Natural killer cell (primary cell): ENCODE results near the gene PELI3. TPM values are rescaled to one million over a fixed set of nuclear protein-coding genes. Genes with fewer than 3 reads are reported as not detected.
A peak's percentile ranks its signal among the peaks of the same experiment; 100 is the strongest.

Experiments used
- ATAC-seq, 3 donors: fragments of 150-1000 bp in 2 of 3; fragments of 200-7000 bp in 1 of 3; cut with Tn5 transposase; 1 replicate in 1 of 3; 2 replicates in 2 of 3; pipeline ENCODE4 v1.10.0; 2021; ENCODE audit warnings: mild to moderate bottlenecking in 2 of 3, moderate library complexity in 2 of 3
- DNase-seq, 2 donors: peaks; one replicate each; pipeline versions ENCODE4 v3.0.0 to v3.0.0-alpha.2; 2013 to 2021; ENCODE audit warnings: mixed read lengths in 1 of 2
- H3K27ac ChIP-seq: one replicate; pipeline ENCODE4 v1.5.1; 2013; ENCODE audit warnings: mild to moderate bottlenecking, low read length
- H3K27me3 ChIP-seq: one replicate; pipeline ENCODE4 v1.6.1; 2013; ENCODE audit warnings: low read length; ENCODE audit not compliant: control insufficient read depth, insufficient read depth
- H3K36me3 ChIP-seq: one replicate; pipeline ENCODE4 v1.6.1; 2013; ENCODE audit warnings: low read length; ENCODE audit not compliant: control insufficient read depth, insufficient read depth
- H3K4me1 ChIP-seq: one replicate; pipeline ENCODE4 v1.6.1; 2013; ENCODE audit warnings: low read length; ENCODE audit not compliant: control insufficient read depth, insufficient read depth
- H3K4me3 ChIP-seq: one replicate; pipeline ENCODE4 v1.5.1; 2013; ENCODE audit warnings: low read length
- H3K9me3 ChIP-seq: one replicate; pipeline ENCODE4 v1.6.1; 2013; ENCODE audit warnings: low read length; ENCODE audit not compliant: control insufficient read depth, insufficient read depth
- H3K27ac Mint-ChIP-seq, 2 donors: one replicate each; pipeline ENCODE4 v1.8.0; 2022; ENCODE audit warnings: mild to moderate bottlenecking in 2 of 2, mixed read lengths in 2 of 2, moderate library complexity in 1 of 2
- H3K27me3 Mint-ChIP-seq, 2 donors: one replicate each; pipeline ENCODE4 v1.8.0; 2022; ENCODE audit warnings: low read depth in 2 of 2, mixed read lengths in 2 of 2
- H3K36me3 Mint-ChIP-seq: one replicate; pipeline ENCODE4 v1.8.0; 2022; ENCODE audit warnings: mixed read lengths
- H3K4me1 Mint-ChIP-seq, 2 donors: one replicate each; pipeline ENCODE4 v1.8.0; 2022; ENCODE audit warnings: mixed read lengths in 2 of 2
- H3K4me3 Mint-ChIP-seq: one replicate; pipeline ENCODE4 v1.8.0; 2022; ENCODE audit warnings: mild to moderate bottlenecking, moderate library complexity, mixed read lengths
- H3K9me3 Mint-ChIP-seq, 2 donors: one replicate each; pipeline ENCODE4 v1.8.0; 2022; ENCODE audit warnings: mixed read lengths in 2 of 2
- WGBS: methylation state at CpG from one replicate; pipeline ENCODE4 v1.1.7; 2013; ENCODE audit warnings: missing lambda C conversion rate; ENCODE audit not compliant: insufficient coverage; 5-methylcytosine and 5-hydroxymethylcytosine counted together
- intact Hi-C: fragments of 100-400 bp; cut with micrococcal nuclease; formaldehyde crosslinking; loops from one replicate; pipeline ENCODE4 v1.14.2; 2022
- total RNA-seq, 4 donors: library from RNA; stranded (reverse); fragments of 120-200 nt in 1 of 4; gene quantifications; one replicate each; pipeline versions ENCODE4 v1.2.3 to v1.2.4, GENCODE V29; 2013 to 2022
- TF ChIP-seq, protein P1 (sequence below): fragments of 200-600 bp; IDR thresholded peaks from one replicate; pipeline ENCODE4 v1.8.0; 2022; ENCODE audit warnings: antibody characterized with exemption

Gene PELI3
- total RNA-seq, 3 donors from 2014 or later (not counting 1 experiment from before 2014, with no cell fraction given), result 5.3 to 6.3 (median 5.6) TPM

DNA sequence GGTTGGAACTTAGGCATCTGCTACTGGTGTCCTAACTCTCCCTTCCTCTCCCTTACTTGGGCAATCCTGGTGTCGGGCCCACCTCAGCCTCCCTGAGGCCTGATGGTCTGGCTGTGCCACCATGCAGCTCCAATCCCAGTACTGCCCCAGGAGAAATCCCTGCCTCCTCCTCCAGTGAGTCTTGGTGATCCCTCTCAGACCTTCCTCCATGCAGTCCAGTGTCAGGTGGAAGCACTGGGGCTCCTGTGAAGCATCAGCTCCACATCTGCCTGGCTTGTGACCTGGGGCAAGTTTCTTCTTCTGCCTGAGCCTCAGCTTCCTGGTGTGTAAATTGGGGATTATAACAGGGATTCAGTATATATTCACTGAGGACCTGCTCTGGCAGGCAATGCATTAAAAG lies 1.8 kb upstream of the PELI3 start:
- DNase-seq (no peak), ATAC-seq (no peak)
- Histone ChIP-seq H3K4me1 (peaks cover 20% of the 10 kb centered on the region), H3K9me3 (no peaks in the 10 kb centered on the region), H3K27ac (no peak overlapping the region), H3K36me3 (no peaks in the 10 kb centered on the region), H3K27me3 (no peaks in the 10 kb centered on the region), H3K4me3 (no peak overlapping the region)
- WGBS, result 86% methylated on average over 1 of the region's 1 CpG
- TF ChIP-seq, protein P1, sequence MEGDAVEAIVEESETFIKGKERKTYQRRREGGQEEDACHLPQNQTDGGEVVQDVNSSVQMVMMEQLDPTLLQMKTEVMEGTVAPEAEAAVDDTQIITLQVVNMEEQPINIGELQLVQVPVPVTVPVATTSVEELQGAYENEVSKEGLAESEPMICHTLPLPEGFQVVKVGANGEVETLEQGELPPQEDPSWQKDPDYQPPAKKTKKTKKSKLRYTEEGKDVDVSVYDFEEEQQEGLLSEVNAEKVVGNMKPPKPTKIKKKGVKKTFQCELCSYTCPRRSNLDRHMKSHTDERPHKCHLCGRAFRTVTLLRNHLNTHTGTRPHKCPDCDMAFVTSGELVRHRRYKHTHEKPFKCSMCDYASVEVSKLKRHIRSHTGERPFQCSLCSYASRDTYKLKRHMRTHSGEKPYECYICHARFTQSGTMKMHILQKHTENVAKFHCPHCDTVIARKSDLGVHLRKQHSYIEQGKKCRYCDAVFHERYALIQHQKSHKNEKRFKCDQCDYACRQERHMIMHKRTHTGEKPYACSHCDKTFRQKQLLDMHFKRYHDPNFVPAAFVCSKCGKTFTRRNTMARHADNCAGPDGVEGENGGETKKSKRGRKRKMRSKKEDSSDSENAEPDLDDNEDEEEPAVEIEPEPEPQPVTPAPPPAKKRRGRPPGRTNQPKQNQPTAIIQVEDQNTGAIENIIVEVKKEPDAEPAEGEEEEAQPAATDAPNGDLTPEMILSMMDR, result no peak
- no peaks in the 10 kb centered on the region for H3K27me3 Mint-ChIP-seq
- H3K27ac Mint-ChIP-seq, result peak overlapping the region in 1 of 2 donors; percentile 93
- H3K9me3 Mint-ChIP-seq, result no peaks in the 10 kb centered on the region
- H3K4me3 Mint-ChIP-seq, result no peak overlapping the region
- intact Hi-C loops, result no loop called here
- peaks cover 13 to 21% of the 10 kb centered on the region in 2 donors for H3K4me1 Mint-ChIP-seq
- no peaks in the 10 kb centered on the region for H3K36me3 Mint-ChIP-seq

DNA sequence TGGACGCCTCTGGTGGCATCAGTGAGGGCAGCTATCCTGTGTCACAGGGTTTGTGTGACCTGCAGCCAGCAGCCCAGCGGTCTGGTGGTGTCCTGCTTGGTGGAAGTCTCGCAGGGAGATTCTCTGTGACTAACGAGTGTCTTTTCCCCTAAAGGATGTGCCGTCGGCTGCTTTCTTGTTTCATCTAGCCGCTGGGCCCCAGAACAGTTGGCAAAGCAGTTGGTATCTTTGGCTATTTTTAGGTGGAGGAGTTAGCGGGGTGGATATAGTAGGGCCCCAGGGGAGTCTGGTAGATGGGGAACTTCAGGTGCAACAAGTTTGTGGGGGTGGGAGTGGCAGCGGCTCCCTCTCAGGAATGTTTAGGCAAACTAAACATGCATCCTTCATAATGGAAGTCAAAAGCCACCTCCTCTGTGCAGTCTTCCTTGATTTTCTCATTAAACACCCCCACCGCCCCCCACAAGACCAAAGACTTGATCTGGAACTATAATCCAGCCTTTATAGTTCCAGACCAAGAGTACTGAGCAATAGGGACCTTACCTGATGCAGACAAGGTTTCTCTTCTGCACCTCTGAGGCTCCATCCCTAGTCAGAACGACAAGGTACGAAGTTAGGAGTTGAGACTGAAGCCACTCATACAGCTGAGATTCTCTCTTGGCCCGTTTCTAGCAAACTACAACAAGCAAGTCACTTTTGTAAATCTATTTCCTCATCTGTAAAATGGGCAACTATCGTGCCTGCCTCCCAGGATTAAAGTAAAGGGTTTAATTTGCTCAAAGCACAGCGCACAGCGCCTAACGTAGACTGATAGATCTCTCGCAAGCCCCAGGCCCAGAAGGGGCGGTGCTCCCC lies 1.1 kb upstream of the PELI3 start:
- Histone ChIP-seq H3K4me3 (no peak overlapping the region), H3K4me1 (peaks cover 20% of the 10 kb centered on the region), H3K9me3 (no peaks in the 10 kb centered on the region), H3K27me3 (no peaks in the 10 kb centered on the region), H3K27ac (peak overlapping the region; percentile 76), H3K36me3 (no peaks in the 10 kb centered on the region)
- DNase-seq (no peak), ATAC-seq (no peak)
- WGBS, result 47% methylated on average over 18 of the region's 19 CpGs
- H3K4me3 Mint-ChIP-seq, result peak overlapping the region; percentile 87
- no peaks in the 10 kb centered on the region for H3K9me3 Mint-ChIP-seq
- peaks cover 13 to 21% of the 10 kb centered on the region in 2 donors for H3K4me1 Mint-ChIP-seq
- intact Hi-C loops, result loop anchor here (2.0 kb wide), 1 partner anchor 15 kb away; the partner anchor contains the start of gene DPP3
- H3K36me3 Mint-ChIP-seq, result no peaks in the 10 kb centered on the region
- H3K27me3 Mint-ChIP-seq, result no peaks in the 10 kb centered on the region
- H3K27ac Mint-ChIP-seq, result peak overlapping the region; percentile 72 to 93
- TF ChIP-seq, protein P1, result no peak

DNA sequence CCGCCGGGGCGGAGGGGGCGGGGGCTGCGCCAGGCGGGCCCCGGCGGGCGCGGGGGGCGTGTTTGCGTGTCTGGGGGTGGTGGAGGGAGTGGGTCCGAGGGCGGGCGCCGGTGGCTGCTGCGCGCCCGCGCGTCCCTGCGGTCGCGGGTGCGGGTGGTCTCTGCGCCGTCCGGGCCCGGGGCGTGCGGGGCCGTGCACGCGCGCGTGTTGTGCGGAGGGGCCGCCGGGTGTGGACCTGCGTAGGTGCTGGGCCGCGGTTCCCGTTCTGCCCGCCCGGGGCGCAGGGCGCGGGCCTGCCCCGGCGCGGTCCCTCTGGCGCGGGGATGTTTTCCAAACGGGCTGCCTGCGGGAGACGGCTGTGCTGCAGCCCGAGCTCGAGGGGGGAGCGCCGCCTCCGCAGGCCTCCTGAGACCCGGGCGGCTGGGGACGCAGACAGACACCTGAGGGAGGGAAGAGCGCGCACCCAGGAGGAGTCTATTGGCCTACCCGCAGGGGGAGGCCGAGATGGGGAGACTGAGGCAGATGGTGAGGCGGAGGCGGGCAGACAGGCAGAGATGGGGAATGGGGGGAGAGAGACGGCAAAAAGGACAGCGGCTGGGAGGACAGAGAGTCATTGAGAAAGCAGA lies 442 bp downstream of the PELI3 start:
- H3K27ac Mint-ChIP-seq, result peak overlapping the region in 1 of 2 donors; percentile 93
- peak overlapping the region; percentile 94 for H3K4me3 Mint-ChIP-seq
- 2% methylated on average over 72 of the region's 72 CpGs for WGBS
- no peaks in the 10 kb centered on the region for H3K36me3 Mint-ChIP-seq
- no peak overlapping the region for H3K27ac ChIP-seq
- ATAC-seq, result peak; percentile 37 to 63 (median 47)
- H3K27me3 ChIP-seq, result no peaks in the 10 kb centered on the region
- H3K9me3 Mint-ChIP-seq, result no peaks in the 10 kb centered on the region
- TF ChIP-seq, protein P1, result peak; percentile 46
- intact Hi-C loops, result loop anchor here (2.0 kb wide), 1 partner anchor 14 kb away; the partner anchor contains the start of gene DPP3
- peaks cover 13 to 21% of the 10 kb centered on the region in 2 donors for H3K4me1 Mint-ChIP-seq
- H3K4me1 ChIP-seq, result peaks cover 20% of the 10 kb centered on the region
- H3K4me3 ChIP-seq, result peak overlapping the region; percentile 37
- H3K9me3 ChIP-seq, result no peaks in the 10 kb centered on the region
- no peaks in the 10 kb centered on the region for H3K36me3 ChIP-seq
- H3K27me3 Mint-ChIP-seq, result no peaks in the 10 kb centered on the region
- DNase-seq, result peak in 1 of 2 donors; percentile 71
